ENCODE measurements around the gene C20orf141. TPM values are rescaled to one million over a fixed set of nuclear protein-coding genes. Genes with fewer than 3 reads are reported as not detected.

Gene C20orf141
- total RNA-seq, 4 donors from 2014 or later, result not detected

GRCh38 chr20:2798095-2798805 lies 16.5 kb upstream of the C20orf141 start:
- intact Hi-C loops (cut with DNase I; ENCODE audit: low total_unique reads), result no loop called here
- TF ChIP-seq, protein P1, sequence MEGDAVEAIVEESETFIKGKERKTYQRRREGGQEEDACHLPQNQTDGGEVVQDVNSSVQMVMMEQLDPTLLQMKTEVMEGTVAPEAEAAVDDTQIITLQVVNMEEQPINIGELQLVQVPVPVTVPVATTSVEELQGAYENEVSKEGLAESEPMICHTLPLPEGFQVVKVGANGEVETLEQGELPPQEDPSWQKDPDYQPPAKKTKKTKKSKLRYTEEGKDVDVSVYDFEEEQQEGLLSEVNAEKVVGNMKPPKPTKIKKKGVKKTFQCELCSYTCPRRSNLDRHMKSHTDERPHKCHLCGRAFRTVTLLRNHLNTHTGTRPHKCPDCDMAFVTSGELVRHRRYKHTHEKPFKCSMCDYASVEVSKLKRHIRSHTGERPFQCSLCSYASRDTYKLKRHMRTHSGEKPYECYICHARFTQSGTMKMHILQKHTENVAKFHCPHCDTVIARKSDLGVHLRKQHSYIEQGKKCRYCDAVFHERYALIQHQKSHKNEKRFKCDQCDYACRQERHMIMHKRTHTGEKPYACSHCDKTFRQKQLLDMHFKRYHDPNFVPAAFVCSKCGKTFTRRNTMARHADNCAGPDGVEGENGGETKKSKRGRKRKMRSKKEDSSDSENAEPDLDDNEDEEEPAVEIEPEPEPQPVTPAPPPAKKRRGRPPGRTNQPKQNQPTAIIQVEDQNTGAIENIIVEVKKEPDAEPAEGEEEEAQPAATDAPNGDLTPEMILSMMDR (IDR thresholded peaks at IDR 0.05), result no peak
- TF ChIP-seq POLR2A (IDR thresholded peaks at IDR 0.05), result no peak
- 69 to 79% methylated on average over 18 to 19 of the region's 19 CpGs for WGBS, 2 donors
- H3K4me3 ChIP-seq (ENCODE audit: low read depth, poor library complexity, severe bottlenecking), result no peak overlapping the region
- peak in 1 of 2 donors; percentile 83 for DNase-seq (ENCODE audit: low spot score in 2 of 2)

- 73 to 83% methylated on average over 6 of the region's 6 CpGs for WGBS, 2 donors
- intact Hi-C loops (cut with DNase I; ENCODE audit: low total_unique reads), result no loop called here
- TF ChIP-seq, protein P1 (IDR thresholded peaks at IDR 0.05), result no peak
- DNase-seq (ENCODE audit: low spot score in 2 of 2), result peak in 1 of 2 donors; percentile 26
- H3K4me3 ChIP-seq (ENCODE audit: low read depth, poor library complexity, severe bottlenecking), result no peak overlapping the region
Measured at GRCh38 chr20:2798814-2799213, 16.0 kb upstream of the C20orf141 start.

DNA sequence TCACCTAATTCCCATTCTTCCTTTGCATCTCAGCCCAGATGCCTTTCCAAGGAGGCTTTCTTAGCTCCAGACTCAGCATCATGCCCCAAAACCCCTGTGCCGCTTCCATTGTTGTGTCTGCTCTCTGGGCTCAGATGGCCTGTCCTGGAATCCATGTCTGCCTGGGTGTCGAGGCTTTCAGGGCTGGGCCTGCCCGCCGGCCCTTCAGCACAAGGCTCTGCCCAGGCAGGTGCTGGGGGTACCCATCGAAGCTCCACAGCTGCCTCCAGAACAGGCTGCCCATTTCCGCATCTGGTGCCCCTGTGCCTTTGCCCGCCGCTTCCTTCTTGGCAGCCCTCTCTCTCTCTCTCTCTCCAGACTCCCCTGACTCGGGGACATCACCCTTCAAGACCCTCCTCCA lies 15.5 kb upstream of the C20orf141 start:
- WGBS, 2 donors, result 51 to 58% methylated on average over 9 of the region's 9 CpGs
- DNase-seq (ENCODE audit: low spot score in 2 of 2), result no peak
- intact Hi-C loops (cut with DNase I; ENCODE audit: low total_unique reads), result no loop called here
- no peak for TF ChIP-seq POLR2A (IDR thresholded peaks at IDR 0.05)
- TF ChIP-seq, protein P1 (IDR thresholded peaks at IDR 0.05), result no peak
- no peak overlapping the region for H3K4me3 ChIP-seq (ENCODE audit: low read depth, poor library complexity, severe bottlenecking)

DNA sequence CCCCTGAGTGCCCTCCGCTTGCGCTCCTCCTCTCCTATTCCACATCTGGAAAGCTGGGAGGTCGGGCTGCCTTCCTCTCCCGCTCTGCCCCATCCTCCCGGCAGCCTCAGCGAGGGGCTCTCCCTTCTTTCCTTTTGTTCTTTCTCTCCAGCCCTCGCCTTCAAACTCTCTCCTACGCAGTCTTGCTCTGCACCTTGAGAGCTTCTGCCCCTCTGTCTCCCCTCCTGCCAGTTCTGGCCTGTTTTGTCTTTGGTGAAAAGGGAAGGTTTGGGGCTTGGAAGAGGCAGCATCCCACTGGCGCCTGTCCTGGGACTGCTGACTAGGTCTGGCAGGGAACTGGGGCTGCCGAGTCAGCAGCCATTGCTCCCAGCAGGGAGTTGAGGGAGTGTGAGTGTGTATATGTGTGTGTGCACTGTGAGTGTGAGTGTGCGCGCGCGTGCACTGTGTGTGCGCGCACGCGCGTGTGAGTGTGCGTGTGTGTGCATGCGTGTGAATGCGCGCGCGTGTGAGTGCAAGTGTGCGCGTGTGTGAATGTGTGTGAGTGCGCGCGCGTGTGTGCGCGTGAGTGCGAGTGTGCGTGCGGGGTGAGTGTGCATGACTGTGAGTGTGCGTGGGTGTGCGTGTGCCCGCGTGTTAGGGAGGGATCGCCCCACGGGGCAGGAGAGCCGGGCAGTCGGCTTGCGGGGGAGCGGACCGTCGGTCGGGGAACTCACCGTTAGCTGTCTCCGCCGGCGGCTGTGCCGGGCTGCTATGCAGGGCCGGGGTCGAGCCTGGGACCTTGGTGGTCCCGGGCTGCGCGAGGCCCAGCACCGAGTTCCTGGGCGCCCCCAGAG lies 14.9 kb upstream of the C20orf141 start:
- peak in 1 of 2 donors; percentile 81 for DNase-seq (ENCODE audit: low spot score in 2 of 2)
- intact Hi-C loops (cut with DNase I; ENCODE audit: low total_unique reads), result no loop called here
- TF ChIP-seq POLR2A (IDR thresholded peaks at IDR 0.05), result no peak
- TF ChIP-seq, protein P1 (IDR thresholded peaks at IDR 0.05), result no peak
- 4% methylated on average over 45 of the region's 61 CpGs for WGBS, 2 donors
- no peak overlapping the region for H3K4me3 ChIP-seq (ENCODE audit: low read depth, poor library complexity, severe bottlenecking)

DNA sequence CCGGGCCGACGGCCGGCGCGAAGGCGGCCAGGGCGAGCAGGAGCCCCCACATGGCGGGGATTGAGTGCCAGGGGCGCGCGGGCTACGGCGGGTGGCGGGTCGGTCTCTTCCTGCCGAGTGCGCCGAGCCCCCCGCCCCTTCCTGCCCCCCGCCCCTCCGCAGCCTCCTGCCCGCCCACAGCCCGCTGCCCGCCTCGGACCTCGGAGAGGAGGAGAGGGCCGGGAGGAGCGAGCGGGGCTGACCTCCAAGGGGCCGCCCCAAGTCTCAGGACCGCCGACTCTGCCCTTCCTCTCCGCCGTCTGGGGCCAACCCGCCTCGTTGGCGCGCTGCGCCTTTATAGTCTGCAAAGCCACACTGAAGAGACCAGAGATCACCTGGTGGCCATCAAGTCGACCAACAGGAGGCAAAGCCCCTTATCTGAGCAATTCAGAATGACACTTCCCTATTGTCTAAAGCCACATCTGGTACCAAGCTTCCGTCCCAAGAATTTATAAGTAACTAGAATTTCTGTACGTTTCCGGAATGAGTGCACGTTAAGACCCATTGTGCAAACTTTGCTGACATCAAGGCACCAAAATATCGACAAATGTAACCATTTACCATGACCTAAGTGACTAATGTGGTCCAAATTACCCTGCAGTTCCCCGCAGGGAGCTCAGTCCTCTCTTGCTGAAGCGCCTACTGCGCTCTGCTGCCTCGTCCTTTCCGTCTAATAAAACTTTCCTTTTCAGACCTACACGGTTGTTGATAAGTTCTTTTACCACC lies 14.1 kb upstream of the C20orf141 start, which contains the start of gene CPXM1:
CPXM1 (minus strand) TSS at position 107 of the 765 bp plus-strand sequence; CDS start at position 52, 55 bp downstream.
- DNase-seq (ENCODE audit: low spot score in 2 of 2), result peak in 1 of 2 donors; percentile 58
- 7 to 11% methylated on average over 18 of the region's 52 CpGs for WGBS, 2 donors
- intact Hi-C loops (cut with DNase I; ENCODE audit: low total_unique reads), result no loop called here
- no peak within 1 kb of the TSS for H3K4me3 ChIP-seq (ENCODE audit: low read depth, poor library complexity, severe bottlenecking)
- no peak for TF ChIP-seq POLR2A (IDR thresholded peaks at IDR 0.05)
- TF ChIP-seq, protein P1 (IDR thresholded peaks at IDR 0.05), result no peak

Measured in lower leg skin (tissue), 4 donors.